Ovary (tissue), 3 donors: ENCODE data around the gene ADGRV1.

Experiments
- CTCF ChIP-seq, 3 donors: fragments of 450-650 bp in 2 of 3; fragments of 200-600 bp in 1 of 3; IDR thresholded peaks; one replicate each; pipeline versions ENCODE4 v1.5.1 to v1.8.0; 2016 to 2022; ENCODE audit warnings: antibody characterized with exemption in 3 of 3, mild to moderate bottlenecking in 1 of 3
- EP300 ChIP-seq: sonication (generic); formaldehyde crosslinking; IDR thresholded peaks from one replicate; pipeline ENCODE4 v1.6.1; 2017; ENCODE audit warnings: antibody characterized with exemption
- POLR2A ChIP-seq: fragments of 450-650 bp; IDR thresholded peaks from one replicate; pipeline ENCODE4 v1.6.1; 2017; ENCODE audit warnings: antibody characterized with exemption, mild to moderate bottlenecking, moderate library complexity
- donor health status: DM: no; HTN: no; CAD: no.

DNA sequence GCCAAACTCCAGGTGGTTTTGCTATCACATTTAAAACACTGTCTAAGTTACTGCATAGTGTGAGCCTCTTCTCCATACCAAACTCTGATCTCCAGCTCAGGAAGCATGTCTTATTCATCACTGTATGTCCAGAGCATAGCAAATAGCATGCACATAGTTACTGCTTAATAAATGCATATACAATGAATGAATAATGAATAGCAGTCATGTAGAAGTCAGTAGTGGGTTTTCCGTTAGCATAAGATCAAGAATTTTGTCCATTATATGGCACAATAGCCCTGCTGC lies 495.1 kb downstream of the ADGRV1 start:
- TF ChIP-seq POLR2A: no peak
- no peak for TF ChIP-seq CTCF (IDR thresholded peaks at IDR 0.05)
- no peak for TF ChIP-seq EP300
